ENCODE data around the gene GLIS2. TPM values are rescaled to one million over a fixed set of nuclear protein-coding genes. Genes with fewer than 3 reads are reported as not detected.
"Not testable (repeated sequence)": the region's sequence is repeated elsewhere in the genome, so short reads cannot be mapped to it uniquely, and the experiment has no call there.

The GLIS2 gene
- polyA plus RNA-seq, 3 donors, result 6.2 to 13.6 (median 11.2) TPM

DNA sequence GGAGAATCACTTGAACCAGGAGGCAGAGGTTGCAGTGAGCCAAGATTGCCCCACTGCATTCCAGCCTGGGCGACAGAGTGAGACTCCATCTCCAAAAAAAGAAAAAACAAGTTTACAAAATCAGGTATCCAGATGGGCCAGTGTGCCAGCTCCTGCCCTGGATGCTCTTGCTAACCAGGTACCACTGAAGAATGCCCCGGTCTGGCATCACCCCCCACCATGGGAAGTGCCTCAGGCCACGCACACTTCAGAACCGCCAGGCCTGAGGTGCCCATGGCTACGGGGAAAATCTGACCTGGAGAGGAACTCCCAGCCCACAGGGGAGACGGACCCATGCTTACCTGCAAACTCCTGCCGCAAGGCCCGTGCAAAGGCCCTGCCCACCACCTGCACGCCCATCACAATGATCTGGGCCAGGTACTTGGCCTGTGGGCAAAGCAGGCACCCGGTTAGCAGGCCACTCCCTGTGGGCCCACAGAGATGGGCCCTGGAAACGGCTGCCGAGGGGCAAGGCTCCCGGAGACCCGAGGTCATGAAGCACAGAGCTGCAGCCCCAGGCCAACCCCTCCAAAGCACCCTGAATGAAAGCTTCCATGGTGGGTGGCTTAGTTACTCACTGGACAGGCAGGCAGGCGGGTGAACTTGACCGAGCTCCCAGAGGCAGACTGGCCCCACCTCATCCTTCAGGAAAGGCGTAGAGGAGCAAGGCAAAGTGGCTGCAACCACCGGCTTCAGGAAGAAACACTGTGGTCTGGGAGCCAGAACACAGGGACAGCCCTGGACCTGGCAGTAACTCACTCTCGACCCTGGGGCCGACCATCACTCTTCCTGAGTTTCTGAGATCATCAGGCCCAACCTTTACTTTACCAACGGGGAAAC is 27.2 kb downstream of the GLIS2 start:
- 86 to 90% (median 88%) methylated on average over 21 of the region's 21 CpGs for WGBS, 3 donors

DNA sequence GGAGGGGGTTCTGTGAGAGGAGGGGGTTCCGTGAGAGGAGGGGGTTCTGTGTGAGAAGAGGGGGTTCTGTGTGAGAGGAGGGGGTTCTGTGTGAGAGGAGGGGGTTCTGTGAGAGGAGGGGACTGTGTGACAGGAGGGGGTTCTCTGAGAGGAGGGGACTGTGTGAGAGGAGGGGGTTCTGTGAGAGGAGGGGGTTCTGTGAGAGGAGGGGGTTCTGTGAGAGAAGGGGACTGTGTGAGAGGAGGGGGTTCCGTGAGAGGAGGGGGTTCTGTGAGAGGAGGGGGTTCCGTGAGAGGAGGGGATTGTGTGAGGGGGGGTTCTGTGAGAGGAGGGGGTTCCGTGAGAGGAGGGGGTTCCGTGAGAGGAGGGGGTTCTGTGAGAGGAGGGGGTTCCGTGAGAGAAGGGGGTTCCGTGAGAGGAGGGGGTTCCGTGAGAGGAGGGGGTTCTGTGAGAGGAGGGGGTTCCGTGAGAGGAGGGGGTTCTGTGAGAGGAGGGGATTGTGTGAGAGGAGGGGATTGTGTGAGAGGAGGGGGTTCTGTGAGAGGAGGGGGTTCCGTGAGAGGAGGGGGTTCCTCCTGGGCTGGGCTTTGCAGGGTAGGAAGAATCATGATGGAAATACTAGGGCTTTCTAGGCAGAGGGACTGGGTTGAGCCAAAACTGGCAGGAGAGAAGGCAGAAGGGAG is 28.6 kb downstream of the GLIS2 start:
- WGBS, 3 donors, result 42 to 50% (median 48%) methylated on average over 8 to 9 of the region's 10 CpGs
- H3K27ac ChIP-seq (ENCODE audit: low read depth, low read length), result not testable (repeated sequence)

More for the DNA sequence above, 27.2 kb downstream of the GLIS2 start:
- no peak overlapping the region for H3K27ac ChIP-seq (ENCODE audit: low read depth, low read length)

DNA sequence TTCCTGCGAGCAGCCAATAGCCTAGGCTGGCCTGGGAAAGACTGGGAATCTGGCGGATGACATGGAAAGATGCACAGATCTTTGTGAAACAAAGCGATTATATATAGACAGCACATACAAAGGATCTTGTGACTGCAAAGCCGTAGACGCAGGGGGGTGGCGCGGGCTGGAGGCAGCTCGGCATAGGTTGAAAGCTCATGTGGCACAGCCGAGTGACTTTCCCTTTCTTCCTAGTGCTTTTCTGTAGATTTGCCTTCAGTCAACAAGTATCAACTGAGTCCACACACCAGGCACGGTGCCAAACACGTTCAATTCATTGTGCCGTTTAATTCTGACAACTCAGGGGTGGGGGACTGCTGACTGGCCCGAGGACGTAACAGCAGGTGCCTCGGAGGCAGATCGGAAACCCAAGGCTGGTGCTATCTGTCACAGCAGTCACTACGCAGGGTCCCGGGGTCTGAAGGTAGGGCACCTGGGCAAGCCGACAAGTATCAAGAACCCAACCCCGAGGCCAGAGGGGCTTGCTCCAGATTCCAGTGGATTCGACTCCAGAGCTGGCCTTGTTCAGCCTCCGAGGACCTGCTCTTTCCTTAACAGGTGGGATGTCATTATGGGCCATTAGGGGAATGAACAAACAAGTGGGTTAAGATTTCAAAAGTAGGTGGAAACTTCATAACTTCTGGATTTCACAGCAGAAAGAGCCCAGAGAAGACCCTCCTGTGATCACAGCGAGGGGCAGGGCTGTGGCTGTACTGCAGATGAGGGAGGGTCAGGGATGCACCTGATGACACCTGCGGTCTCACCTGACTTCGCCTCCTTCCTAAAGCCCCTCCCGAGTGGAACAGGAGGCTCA is 29.3 kb downstream of the GLIS2 start:
- 40 to 81% (median 80%) methylated on average over 26 of the region's 26 CpGs for WGBS, 3 donors
- H3K27ac ChIP-seq (ENCODE audit: low read depth, low read length), result no peak overlapping the region

DNA sequence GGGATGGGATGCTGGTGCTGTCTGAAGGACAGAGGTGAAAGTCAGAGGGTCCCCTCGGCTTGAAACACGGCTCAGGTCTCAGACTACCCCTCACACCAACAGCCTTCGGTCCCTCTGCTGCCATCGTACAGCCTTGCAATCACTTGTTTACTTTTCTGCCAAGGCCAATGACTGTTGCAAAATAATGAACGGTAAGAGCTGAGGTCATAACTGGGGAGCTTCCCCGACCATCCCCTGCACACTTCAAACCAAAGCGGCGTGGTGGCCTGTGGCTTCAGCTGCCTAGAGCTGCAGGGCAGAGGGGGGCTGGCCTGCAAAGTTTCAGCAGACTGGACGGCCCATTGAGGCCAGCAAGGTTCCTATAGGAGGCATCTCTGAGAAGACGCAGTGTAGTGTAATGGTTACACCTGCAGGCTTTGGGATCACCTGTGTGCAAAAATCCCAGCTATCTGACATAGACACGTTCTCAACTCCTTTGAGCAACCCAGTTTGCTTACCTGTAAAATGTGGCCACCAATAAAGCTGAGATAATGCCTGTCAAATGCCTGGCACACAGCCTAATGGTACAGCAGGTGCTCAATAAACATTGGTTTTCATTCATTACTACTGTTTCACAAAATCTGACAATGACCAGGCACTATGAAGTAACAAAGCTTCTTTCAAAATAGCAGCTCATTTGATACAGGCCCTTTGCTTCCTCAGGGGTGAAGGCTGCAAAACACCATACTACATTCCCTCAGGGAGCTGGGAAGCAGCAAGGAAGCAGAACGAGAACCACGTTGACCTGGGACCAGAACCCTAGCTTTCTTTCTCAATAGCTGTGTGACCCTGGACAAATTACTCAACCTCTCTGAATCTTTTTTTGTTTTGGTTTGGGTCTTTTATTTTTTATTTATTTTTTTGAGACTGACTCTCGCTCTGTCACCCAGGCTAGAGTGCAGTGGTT is 30.2 kb downstream of the GLIS2 start:
- H3K27ac ChIP-seq (ENCODE audit: low read depth, low read length), result no peak overlapping the region
- 45 to 51% (median 47%) methylated on average over 14 of the region's 14 CpGs for WGBS, 3 donors

DNA sequence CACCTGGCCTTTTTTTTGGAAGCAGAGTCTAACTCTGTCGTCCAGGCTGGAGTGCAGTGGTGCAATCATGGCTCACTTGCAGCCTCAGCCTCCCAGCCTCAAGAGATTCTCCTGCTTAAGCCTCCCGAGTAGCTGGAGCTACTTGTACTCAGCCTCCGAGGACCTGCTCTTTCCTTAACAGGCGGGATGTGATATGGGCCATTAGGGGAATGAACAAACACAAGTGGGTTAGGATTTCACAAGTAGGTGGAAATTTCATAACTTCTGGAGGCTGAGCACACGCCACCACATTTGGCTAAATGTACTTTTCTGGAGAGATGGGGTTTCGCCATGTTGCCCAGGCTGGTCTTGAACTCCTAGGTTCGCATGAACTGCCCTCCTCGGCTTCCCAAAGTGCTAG is 31.1 kb downstream of the GLIS2 start:
- H3K27ac ChIP-seq (ENCODE audit: low read depth, low read length), result no peak overlapping the region
- WGBS, 3 donors, result 44 to 88% (median 52%) methylated on average over 8 of the region's 8 CpGs

DNA sequence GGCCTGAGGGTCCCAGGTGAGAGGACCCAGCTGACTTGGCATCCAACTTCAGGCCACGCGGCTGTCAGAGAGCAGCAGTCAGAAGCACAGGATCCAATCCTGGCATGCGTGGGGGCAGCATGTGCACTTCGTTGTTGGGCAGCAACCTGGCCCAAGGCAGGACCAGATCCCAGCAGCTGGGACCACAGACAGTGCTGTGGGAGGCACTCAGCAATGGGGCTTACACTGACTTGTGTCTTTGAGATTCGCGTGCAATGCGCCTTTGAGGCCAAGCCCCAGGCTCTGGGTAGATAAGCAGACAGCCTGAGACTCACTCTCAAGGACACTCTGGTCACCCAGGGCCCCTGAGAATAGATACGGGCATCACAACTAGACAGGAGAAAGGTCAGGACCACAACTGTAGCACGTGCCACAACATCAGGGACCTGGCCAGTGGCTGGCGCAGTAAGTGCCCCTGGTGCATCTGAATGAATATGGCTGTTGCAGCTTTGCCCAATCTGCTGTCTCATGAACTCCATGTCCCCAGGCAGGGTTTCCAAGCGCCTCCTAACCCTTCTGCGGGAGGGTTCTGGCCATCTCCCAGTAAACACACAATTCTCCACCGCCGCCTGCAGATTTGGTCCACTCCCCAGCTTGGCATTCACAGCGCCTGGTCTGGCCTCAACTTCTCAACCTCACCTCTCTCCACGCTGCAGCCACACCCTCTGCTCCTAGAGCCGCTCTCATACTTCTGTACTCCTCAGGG is 32.1 kb downstream of the GLIS2 start:
- 60 to 75% (median 70%) methylated on average over 17 of the region's 17 CpGs for WGBS, 3 donors
- no peak overlapping the region for H3K27ac ChIP-seq (ENCODE audit: low read depth, low read length)

DNA sequence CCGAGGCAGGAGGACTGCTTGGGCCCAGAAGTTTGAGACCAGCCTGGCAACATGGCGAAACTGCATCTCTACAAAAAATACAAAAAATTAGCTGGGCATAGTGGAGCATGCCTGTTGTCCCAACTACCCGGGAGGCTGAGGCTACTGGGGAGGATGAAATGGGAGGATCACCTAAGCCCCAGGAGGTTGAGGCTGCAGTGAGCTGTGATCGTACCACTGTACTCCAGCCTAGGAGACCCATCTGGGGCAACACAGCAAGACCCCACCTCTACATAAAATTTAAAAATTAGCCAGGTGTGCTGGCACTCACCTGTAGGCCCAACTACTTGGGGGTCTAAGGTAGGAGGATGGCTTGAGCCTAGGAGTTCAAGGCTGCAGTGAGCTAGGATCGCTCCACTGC is 33.5 kb downstream of the GLIS2 start:
- 94 to 100% (median 98%) methylated on average over 5 of the region's 5 CpGs for WGBS, 3 donors

DNA sequence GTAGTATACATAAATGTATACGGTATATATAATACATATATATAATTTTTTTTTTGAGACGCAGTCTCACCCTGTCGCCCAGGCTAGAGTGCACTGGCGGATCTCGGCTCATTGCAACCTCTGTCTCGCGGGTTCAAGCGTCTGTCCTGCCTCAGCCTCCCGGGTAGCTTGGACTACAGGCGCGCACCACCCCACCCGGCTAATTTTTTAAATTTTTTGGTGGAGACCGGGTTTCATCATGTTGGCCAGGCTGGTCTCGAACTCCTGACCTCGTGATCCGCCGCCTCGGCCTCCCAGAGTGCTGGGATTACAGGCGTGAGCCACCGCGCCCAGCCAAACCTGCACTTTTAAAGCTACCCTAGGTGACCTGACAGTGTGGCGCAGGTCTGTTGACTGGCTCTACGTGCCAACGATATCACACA is 34.5 kb downstream of the GLIS2 start:
- 31 to 33% (median 32%) methylated on average over 24 of the region's 24 CpGs for WGBS, 3 donors

More for the DNA sequence above, 33.5 kb downstream of the GLIS2 start:
- H3K27ac ChIP-seq (ENCODE audit: low read depth, low read length), result no peak overlapping the region

DNA sequence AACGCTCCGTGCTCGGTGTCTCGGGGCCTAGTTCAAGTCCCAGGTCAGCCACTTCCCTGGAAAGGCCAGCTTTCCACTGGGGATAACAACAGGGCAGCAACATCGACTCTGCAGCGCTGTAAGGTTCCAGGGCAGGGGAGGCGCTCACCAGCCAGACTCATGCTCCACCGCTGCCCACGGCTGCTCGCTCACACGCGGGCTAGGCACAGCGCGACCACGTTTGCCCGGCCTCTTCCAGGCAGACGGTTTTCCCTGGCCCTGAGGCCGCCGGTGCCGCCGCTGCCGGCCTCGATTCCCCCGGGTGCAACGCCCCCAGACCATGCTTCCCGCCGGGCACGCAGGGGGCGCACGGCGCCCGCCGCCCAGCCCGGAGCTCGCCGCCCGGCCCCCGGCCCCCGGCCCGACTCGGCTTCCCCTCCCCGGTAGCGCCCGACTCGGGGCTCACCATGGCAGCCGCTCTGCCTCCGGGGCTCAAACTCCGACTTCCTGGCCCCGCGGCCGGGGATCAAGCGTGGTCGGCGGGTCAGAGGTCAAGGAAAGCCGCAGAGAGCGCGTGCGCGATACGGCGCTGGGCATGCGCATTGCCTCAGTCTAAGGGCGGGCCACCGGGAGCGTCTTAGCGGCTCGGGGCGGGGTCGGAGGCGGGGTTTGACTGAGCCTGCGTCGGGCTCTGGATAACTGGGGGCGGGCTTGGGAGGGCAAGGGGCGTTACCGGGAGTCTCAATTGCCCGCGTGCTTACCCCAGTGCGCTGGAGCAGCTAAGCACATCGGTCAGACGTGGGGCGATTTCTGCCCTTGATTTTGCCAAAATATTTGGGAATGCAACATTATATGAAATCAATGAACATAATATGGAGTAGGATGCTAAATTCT is 35.2 kb downstream of the GLIS2 start, which contains the start of gene PAM16:
Gene PAM16, minus strand, starts transcription at position 535 of the 873 bp plus-strand sequence. Its CDS starts 87 bp downstream, at position 448.
- H3K27ac ChIP-seq (ENCODE audit: low read depth, low read length), result no peak within 1 kb of the TSS
- 0 to 1% (median 0%) methylated on average over 73 to 81 of the region's 81 CpGs for WGBS, 3 donors

More for the DNA sequence above, 34.5 kb downstream of the GLIS2 start:
- no peak overlapping the region for H3K27ac ChIP-seq (ENCODE audit: low read depth, low read length)

DNA sequence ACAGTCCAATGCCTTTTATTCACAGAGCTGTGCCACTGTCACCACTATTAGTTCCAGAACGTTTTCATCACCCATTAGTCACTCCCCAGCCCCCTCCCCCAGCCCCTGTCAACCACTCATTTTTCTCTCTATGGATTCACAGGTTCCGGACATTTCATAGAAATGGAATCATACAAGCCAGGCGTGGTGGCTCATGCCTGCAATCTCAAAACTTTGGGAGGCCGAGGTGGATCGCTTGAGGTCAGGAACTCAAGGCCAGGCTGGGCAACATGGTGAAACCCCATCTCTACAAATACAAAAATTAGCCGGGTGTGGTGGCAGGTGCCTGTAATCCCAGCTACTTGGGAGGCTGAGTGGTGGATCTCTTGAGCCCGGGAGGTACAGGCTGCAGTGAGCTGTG is 36.0 kb downstream of the GLIS2 start:
- WGBS, 3 donors, result 72 to 81% (median 78%) methylated on average over 7 of the region's 7 CpGs
- H3K27ac ChIP-seq (ENCODE audit: low read depth, low read length), result no peak overlapping the region

DNA sequence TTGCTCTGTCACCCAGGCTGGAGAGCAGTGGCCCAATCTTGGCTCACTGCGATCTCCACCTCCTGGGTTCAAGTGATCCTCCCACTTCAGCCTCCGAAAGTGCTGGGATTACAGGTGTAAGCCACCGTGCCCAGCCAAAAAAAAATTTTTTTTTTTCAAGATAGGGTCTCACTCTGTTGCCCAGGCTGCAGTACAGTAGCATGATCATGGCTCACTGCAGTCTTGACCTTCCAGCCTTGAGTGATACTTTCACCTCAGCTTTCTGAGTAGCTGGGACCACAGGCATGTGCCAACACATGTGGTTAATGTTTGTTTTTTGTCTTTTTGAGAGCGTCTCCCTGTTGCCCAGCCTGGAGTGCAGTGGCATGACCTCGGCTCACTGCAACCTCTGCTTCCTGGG is 37.0 kb downstream of the GLIS2 start:
- H3K27ac ChIP-seq (ENCODE audit: low read depth, low read length), result no peak overlapping the region
- WGBS, 3 donors, result 87 to 89% (median 87%) methylated on average over 5 of the region's 5 CpGs

DNA sequence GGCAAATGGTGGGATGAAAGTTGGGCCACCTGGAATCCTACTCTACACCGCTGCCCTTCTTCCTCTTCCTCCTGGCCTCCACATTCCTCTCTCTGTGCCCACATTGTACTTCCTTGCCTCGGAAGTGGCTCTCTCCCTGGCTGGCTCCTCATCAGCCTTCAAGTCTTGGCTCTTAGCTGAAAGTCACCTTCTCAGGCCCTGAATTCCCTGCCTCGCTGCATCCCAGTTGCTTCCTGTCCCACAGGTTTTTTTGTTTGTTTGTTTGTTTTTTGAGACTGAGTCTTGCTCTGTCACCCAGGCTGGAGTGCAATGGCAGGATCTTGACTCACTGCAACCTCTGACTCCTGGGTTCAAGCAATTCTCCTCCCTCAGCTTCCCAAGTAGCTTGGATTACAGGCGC is 37.8 kb downstream of the GLIS2 start:
- no peak overlapping the region for H3K27ac ChIP-seq (ENCODE audit: low read depth, low read length)
- WGBS, 3 donors, result 77 to 92% (median 87%) methylated on average over 4 of the region's 4 CpGs

DNA sequence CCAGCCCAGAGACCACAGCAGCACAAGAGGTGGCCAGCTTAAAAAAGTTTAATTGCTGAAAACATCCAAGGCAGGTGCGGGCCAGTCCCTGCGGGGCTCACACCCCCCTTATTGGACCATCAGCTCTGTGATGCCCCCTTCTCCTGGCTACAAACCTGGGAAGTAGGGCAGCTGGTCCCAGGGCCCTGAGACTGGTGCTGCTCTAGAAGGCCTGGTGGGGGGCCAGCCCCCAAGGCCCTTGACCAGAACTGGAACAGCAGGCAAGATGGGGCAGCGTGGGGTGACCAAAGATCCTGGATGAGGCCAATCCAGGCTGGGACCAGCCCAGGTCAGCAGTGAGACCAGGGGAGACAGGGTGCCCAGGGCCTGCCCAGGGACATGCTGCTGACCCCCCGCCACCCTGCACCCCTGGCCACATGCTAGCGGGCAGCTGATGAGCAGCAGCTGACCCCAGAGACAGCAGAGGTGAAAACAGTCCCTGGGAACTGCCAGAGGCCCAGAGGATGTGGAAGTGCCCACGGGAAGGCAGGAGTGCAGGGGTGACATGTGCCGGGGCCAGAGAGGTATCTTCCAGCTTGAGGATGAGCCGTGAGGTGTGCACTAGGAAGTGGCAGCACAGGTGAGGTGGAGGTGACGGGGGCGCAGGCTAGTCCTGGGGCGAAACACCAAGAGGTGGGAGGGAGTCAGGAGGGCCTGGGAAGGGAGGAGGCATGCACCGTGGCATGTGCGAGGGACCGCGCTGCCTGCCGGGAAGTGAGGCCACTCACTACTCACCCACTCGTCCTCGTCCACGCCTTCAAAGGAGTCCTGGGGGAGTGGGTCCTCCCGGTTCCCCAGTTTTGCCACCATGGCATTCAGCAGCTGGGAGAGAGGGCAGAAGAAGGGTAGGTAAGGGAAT is 38.9 kb downstream of the GLIS2 start:
- H3K27ac ChIP-seq (ENCODE audit: low read depth, low read length), result no peak overlapping the region
- 95% methylated on average over 20 of the region's 20 CpGs for WGBS, 3 donors

DNA sequence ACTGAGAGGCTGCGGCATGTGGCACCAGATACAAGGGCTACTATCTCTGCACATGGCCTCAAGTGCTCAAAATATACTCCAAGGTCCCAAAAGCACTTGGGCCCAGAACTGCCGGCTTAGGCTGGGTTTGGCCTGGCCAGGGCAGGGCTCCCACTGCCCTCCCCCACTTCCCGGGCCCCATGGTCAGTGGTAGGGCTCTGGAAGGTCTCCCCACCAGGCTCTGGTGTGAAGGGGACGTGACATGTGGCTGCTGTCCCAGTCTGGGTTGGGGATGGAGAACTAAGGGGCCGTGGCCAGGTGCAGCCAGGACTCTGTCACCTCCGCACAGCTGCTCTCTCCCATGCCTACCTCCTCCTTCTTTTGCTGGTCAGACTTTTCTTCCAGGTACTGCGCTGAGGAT is 41.0 kb downstream of the GLIS2 start:
- no peak overlapping the region for H3K27ac ChIP-seq (ENCODE audit: low read depth, low read length)
- 92 to 97% (median 95%) methylated on average over 7 of the region's 7 CpGs for WGBS, 3 donors

DNA sequence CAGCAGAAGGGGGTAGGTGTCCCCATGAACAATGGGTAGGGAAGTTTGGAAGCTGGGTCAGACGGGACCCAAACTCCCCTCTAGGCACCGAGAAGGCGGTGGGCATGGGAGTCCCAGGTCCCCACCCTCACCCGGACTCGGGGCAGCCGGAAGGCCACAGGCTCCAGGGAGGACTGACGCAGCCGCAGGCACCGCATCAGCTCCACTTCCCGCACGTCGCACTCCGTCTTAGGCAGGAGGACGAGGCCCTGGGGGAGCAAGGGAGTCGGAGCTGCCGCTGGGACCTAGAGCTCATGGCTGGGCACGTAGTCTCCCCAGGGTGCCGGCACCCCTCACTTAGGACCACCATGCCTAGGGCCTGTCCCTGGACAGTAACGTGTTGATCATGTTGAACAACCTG is 42.4 kb downstream of the GLIS2 start:
- WGBS, 3 donors, result 93 to 95% (median 94%) methylated on average over 19 of the region's 19 CpGs
- no peak overlapping the region for H3K27ac ChIP-seq (ENCODE audit: low read depth, low read length)

Measured in adipose tissue (tissue), 3 donors.